Suprapubic skin (tissue), 4 donors: ENCODE data around the gene JMJD4. TPM values are rescaled to one million over a fixed set of nuclear protein-coding genes. Genes with fewer than 3 reads are reported as not detected.

Experiments
- DNase-seq, 2 donors: peaks; one replicate each; pipeline ENCODE4 v3.0.0-alpha.2; 2019; ENCODE audit warnings: low spot score in 2 of 2
- H3K27ac ChIP-seq: fragments of 200-600 bp; sonication (generic); one replicate; pipeline ENCODE4 v1.5.1; 2019
- H3K27me3 ChIP-seq: fragments of 200-600 bp; sonication (generic); one replicate; pipeline ENCODE4 v1.5.1; 2019
- H3K36me3 ChIP-seq: fragments of 200-600 bp; sonication (generic); one replicate; pipeline ENCODE4 v1.5.1; 2019
- H3K4me1 ChIP-seq: fragments of 200-600 bp; sonication (generic); one replicate; pipeline ENCODE4 v1.5.1; 2019
- H3K4me3 ChIP-seq: fragments of 200-600 bp; sonication (generic); one replicate; pipeline ENCODE4 v1.5.1; 2019; ENCODE audit warnings: mild to moderate bottlenecking
- H3K9me3 ChIP-seq: fragments of 200-600 bp; sonication (generic); one replicate; pipeline ENCODE4 v1.5.1; 2019
- EP300 ChIP-seq: sonication (generic); formaldehyde crosslinking; IDR thresholded peaks from one replicate; pipeline ENCODE4 v1.6.1; 2017; ENCODE audit warnings: antibody characterized with exemption
- POLR2A ChIP-seq, 2 donors: fragments of 450-650 bp; IDR thresholded peaks; one replicate each; pipeline ENCODE4 v1.6.1; 2017; ENCODE audit warnings: antibody characterized with exemption in 2 of 2, mild to moderate bottlenecking in 2 of 2, moderate library complexity in 2 of 2
- POLR2AphosphoS5 ChIP-seq, 3 donors: sonication (generic); formaldehyde crosslinking; IDR thresholded peaks; one replicate each; pipeline ENCODE4 v1.6.1; 2017; ENCODE audit warnings: antibody characterized with exemption in 3 of 3
- WGBS: methylation state at CpG from one replicate; pipeline ENCODE4 v1.1.5; 2018; 5-methylcytosine and 5-hydroxymethylcytosine counted together
- total RNA-seq, 4 donors: library from RNA; depleted of rRNA; stranded (reverse); fragments of >200 nt; gene quantifications; one replicate each; pipeline ENCODE4 v1.1.0, GENCODE V29; 2016
- TF ChIP-seq, protein P1 (sequence below), 2 donors: fragments of 200-600 bp in 1 of 2; fragments of 450-650 bp in 1 of 2; sonication (generic) in 1 of 2; IDR thresholded peaks; one replicate each; pipeline ENCODE4 v1.5.1; 2016 to 2019; ENCODE audit warnings: antibody characterized with exemption in 2 of 2, mild to moderate bottlenecking in 1 of 2, moderate library complexity in 1 of 2

JMJD4 gene
- total RNA-seq, 4 donors from 2014 or later = 9.9 to 24.2 (median 16.5) TPM

DNA sequence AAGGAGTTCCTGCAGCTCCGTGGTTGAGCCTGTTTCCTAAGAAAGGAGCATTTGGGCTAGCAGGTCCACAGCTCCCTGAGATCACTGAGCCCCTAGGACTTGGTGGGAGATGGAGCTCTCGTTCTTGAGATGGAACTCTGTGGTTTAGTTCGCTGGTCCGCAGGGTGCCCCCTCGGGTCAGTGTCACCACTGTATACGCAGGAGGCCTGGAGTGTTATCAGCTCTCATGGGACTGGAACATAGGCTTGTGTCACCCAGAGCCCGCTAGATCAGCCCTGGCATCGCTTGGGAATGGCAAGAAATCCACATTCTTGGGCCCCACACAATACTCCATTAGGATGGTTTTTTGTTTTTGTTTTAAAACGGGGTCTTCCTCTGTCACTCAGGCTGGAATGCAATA lies 3.7 kb upstream of the JMJD4 start:
- Histone ChIP-seq H3K4me1 (peaks cover 20% of the 10 kb centered on the region), H3K9me3 (no peaks in the 10 kb centered on the region), H3K4me3 (no peak overlapping the region), H3K36me3 (no peaks in the 10 kb centered on the region), H3K27ac (no peak overlapping the region), H3K27me3 (no peaks in the 10 kb centered on the region)
- 88% methylated on average over 9 of the region's 9 CpGs for WGBS
- no peak for DNase-seq
- TF ChIP-seq POLR2A (IDR thresholded peaks at IDR 0.05) (no peak), POLR2AphosphoS5 (IDR thresholded peaks at IDR 0.05) (no peak), EP300 (no peak)
- TF ChIP-seq, protein P1, sequence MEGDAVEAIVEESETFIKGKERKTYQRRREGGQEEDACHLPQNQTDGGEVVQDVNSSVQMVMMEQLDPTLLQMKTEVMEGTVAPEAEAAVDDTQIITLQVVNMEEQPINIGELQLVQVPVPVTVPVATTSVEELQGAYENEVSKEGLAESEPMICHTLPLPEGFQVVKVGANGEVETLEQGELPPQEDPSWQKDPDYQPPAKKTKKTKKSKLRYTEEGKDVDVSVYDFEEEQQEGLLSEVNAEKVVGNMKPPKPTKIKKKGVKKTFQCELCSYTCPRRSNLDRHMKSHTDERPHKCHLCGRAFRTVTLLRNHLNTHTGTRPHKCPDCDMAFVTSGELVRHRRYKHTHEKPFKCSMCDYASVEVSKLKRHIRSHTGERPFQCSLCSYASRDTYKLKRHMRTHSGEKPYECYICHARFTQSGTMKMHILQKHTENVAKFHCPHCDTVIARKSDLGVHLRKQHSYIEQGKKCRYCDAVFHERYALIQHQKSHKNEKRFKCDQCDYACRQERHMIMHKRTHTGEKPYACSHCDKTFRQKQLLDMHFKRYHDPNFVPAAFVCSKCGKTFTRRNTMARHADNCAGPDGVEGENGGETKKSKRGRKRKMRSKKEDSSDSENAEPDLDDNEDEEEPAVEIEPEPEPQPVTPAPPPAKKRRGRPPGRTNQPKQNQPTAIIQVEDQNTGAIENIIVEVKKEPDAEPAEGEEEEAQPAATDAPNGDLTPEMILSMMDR (IDR thresholded peaks at IDR 0.05) = no peak

DNA sequence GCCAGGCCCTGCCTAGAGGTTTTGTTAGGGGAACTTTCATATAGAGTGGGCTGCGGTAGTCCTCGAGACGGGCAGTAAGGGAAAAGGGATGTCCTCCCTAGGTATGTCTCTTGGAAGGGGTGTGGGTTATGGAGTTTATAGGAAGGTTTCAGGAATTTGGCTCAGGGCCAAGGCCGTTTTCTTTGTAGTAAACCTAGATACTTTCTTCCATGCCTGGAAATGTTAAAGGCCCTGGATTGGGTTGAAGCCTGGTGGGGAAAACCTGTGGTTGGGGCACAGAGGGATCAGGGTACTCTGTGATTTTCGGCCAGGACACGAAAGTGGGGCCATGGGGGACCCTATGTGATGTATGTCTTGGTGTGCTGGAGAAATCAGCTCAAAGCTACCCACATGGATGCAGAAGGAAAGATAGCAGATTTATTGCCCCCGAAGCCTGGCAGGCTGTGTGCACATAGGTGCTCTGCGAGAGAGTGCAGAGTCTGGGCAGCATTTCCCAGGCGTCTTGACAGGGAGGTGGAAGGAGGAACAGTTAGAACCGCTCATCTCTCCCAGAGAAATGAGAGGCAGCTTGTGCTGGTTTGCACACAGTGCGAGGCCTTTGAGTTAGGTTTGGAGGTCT lies 1.8 kb upstream of the JMJD4 start:
- TF ChIP-seq, protein P1 (IDR thresholded peaks at IDR 0.05) = no peak
- TF ChIP-seq POLR2A (IDR thresholded peaks at IDR 0.05) (no peak), POLR2AphosphoS5 (IDR thresholded peaks at IDR 0.05) (no peak), EP300 (no peak)
- WGBS = 73% methylated on average over 11 of the region's 11 CpGs
- peaks cover 29% of the 10 kb centered on the region for H3K4me1 ChIP-seq
- no peak for DNase-seq
- H3K36me3 ChIP-seq = peaks cover 15% of the 10 kb centered on the region
- H3K27ac ChIP-seq = no peak overlapping the region
- no peak overlapping the region for H3K4me3 ChIP-seq
- no peaks in the 10 kb centered on the region for H3K9me3 ChIP-seq
- H3K27me3 ChIP-seq = no peaks in the 10 kb centered on the region

DNA sequence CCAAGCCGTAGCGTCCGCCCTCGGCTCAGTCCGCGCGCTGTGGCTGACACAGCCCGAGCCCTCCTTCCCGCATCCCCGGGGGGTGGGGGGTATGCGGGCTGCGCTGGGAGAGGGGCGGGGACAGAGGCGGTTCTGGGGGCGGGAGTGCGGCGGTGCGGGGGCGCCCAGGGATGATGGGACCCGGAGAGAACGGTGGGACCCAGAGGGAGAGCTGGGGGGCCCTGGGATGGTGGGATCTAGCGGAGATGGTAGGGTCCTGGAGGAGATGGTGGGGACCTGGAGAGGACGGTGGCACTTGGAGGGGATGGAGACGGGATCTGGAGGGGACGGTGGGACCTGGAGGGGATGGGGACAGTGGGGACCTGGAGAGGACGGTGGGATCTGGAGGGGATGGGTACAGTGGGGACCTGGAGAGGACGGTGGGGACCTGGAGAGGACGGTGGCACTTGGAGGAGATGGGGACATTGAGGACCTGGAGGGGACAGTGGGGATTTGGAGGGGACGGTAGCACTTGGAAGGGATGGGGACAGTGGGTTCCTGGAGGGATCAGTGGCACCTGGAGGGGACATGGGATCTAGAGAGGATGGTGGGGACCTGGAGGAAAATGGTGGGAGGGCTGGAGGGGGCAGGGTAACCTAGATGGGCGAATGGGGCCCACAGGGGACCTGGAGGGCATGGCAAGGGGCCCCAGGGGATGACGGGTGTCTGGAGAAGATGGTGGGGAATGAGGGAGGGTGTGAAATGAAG lies 610 bp upstream of the JMJD4 start:
- DNase-seq = no peak
- peak overlapping the region; percentile 82 for H3K4me3 ChIP-seq
- H3K9me3 ChIP-seq = no peaks in the 10 kb centered on the region
- peaks cover 23% of the 10 kb centered on the region for H3K36me3 ChIP-seq
- WGBS = under 1% methylated on average over 20 of the region's 31 CpGs
- H3K4me1 ChIP-seq = peaks cover 31% of the 10 kb centered on the region
- H3K27ac ChIP-seq = peak overlapping the region; percentile 84
- TF ChIP-seq, protein P1 (IDR thresholded peaks at IDR 0.05) = no peak
- no peak for TF ChIP-seq EP300
- TF ChIP-seq POLR2A (IDR thresholded peaks at IDR 0.05) = no peak
- no peak for TF ChIP-seq POLR2AphosphoS5 (IDR thresholded peaks at IDR 0.05)
- no peaks in the 10 kb centered on the region for H3K27me3 ChIP-seq

DNA sequence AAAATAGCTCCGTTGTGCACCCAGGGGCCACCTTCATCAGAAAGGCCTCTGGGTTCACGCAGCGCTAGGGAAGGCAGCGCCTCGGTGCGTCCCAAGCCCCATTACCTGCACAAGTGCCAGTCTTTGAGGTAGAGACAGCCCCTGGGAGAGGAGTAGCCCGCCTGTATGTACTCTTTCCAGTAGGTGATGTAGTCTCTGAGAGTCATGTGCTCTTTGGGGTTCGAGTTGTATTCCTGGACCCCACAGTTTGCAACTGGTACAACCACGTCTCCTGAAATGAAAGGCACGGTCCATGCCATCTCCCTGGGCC lies 601 bp downstream of the JMJD4 start:
- WGBS = 4% methylated on average over 8 of the region's 10 CpGs
- peaks cover 44% of the 10 kb centered on the region for H3K4me1 ChIP-seq

More for the DNA sequence above, 601 bp downstream of the JMJD4 start:
- DNase-seq = no peak
- Histone ChIP-seq H3K27me3 (no peaks in the 10 kb centered on the region), H3K4me3 (peak overlapping the region; percentile 82), H3K36me3 (peaks cover 23% of the 10 kb centered on the region), H3K27ac (peak overlapping the region; percentile 84), H3K9me3 (no peaks in the 10 kb centered on the region)
- TF ChIP-seq, protein P1 (IDR thresholded peaks at IDR 0.05) = no peak
- no peak for TF ChIP-seq POLR2AphosphoS5 (IDR thresholded peaks at IDR 0.05)
- no peak for TF ChIP-seq POLR2A (IDR thresholded peaks at IDR 0.05)
- no peak for TF ChIP-seq EP300
